ENCODE measurements around the gene ITGAX. TPM values are rescaled to one million over a fixed set of nuclear protein-coding genes. Genes with fewer than 3 reads are reported as not detected.

Gene ITGAX
- total and polyA plus RNA-seq, 2 experiments from 2014 or later = not detected

DNA sequence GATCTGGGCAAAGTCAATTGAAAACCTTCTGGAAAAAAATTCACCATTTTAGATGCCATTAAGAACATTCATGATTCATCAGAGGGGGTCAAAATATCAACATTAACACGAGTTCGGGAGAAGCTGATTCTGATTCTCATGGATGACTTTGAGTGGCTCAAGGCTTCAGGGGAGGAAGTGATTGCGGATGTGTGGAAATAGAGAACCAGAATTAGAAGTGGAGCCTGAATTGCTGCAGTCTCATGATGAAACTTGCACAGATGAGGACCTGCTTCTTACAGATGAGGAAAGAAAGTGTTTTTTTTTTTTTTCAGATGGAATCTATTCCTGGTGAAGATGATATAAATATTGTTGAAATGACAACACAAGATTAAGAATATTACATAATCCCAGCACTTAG is 12.9 kb downstream of the ITGAX start:
- Histone ChIP-seq H4K20me1 (replicated peaks; ENCODE audit: insufficient read depth) (no peaks in the 10 kb centered on the region; the same call in 1 of the 2 replicates), H3K9me2 (ENCODE audit: insufficient read depth) (no peaks in the 10 kb centered on the region), H3K27ac (ENCODE audit: low read depth) (no peak overlapping the region), H3K4me2 (no peak overlapping the region), H3K27me3 (ENCODE audit: insufficient read depth) (no peaks in the 10 kb centered on the region), H2AFZ (no peak overlapping the region), H3K36me3 (ENCODE audit: insufficient read depth) (no peaks in the 10 kb centered on the region), H3K4me3 (no peak overlapping the region), H3K4me1 (ENCODE audit: insufficient read depth) (no peaks in the 10 kb centered on the region), H3F3A (replicated peaks; ENCODE audit: low read depth) (no peaks in the 10 kb centered on the region), H3K79me2 (replicated peaks; ENCODE audit: insufficient read depth) (no peaks in the 10 kb centered on the region)
- H3K9me3 Mint-ChIP-seq = peaks cover 13% of the 10 kb centered on the region
- H3K27me3 Mint-ChIP-seq (ENCODE audit: insufficient read depth, low read depth, poor library complexity) = peaks cover 11% of the 10 kb centered on the region
- H3K4me3 Mint-ChIP-seq = no peak overlapping the region
- DNase-seq (ENCODE audit: low spot score) (no peak), ATAC-seq (no peak)
- TF ChIP-seq, protein P1, sequence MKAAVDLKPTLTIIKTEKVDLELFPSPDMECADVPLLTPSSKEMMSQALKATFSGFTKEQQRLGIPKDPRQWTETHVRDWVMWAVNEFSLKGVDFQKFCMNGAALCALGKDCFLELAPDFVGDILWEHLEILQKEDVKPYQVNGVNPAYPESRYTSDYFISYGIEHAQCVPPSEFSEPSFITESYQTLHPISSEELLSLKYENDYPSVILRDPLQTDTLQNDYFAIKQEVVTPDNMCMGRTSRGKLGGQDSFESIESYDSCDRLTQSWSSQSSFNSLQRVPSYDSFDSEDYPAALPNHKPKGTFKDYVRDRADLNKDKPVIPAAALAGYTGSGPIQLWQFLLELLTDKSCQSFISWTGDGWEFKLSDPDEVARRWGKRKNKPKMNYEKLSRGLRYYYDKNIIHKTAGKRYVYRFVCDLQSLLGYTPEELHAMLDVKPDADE (IDR thresholded peaks at IDR 0.05) = no peak
- TF ChIP-seq POLR2AphosphoS5 (IDR thresholded peaks at IDR 0.05; ENCODE audit: low read depth) (no peak), ZNF331 (CRISPR knock-in tag; IDR thresholded peaks at IDR 0.05; ENCODE audit: low read depth) (no peak), ZNF114 (CRISPR knock-in tag; IDR thresholded peaks at IDR 0.05) (no peak), CREB1 (CRISPR knock-in tag; IDR thresholded peaks at IDR 0.05; ENCODE audit: low read depth) (no peak), EZH2 (IDR thresholded peaks at IDR 0.05; ENCODE audit: low read depth, unreplicated experiment) (no peak), EZH2phosphoT487 (IDR thresholded peaks at IDR 0.05; ENCODE audit: unreplicated experiment) (no peak), NANOG (IDR thresholded peaks at IDR 0.05; ENCODE audit: borderline replicate concordance) (no peak), STAT1 (IDR thresholded peaks at IDR 0.05; ENCODE audit: unreplicated experiment) (no peak), JUNB (IDR thresholded peaks at IDR 0.05; ENCODE audit: unreplicated experiment) (no peak)
- TF ChIP-seq, protein P2, sequence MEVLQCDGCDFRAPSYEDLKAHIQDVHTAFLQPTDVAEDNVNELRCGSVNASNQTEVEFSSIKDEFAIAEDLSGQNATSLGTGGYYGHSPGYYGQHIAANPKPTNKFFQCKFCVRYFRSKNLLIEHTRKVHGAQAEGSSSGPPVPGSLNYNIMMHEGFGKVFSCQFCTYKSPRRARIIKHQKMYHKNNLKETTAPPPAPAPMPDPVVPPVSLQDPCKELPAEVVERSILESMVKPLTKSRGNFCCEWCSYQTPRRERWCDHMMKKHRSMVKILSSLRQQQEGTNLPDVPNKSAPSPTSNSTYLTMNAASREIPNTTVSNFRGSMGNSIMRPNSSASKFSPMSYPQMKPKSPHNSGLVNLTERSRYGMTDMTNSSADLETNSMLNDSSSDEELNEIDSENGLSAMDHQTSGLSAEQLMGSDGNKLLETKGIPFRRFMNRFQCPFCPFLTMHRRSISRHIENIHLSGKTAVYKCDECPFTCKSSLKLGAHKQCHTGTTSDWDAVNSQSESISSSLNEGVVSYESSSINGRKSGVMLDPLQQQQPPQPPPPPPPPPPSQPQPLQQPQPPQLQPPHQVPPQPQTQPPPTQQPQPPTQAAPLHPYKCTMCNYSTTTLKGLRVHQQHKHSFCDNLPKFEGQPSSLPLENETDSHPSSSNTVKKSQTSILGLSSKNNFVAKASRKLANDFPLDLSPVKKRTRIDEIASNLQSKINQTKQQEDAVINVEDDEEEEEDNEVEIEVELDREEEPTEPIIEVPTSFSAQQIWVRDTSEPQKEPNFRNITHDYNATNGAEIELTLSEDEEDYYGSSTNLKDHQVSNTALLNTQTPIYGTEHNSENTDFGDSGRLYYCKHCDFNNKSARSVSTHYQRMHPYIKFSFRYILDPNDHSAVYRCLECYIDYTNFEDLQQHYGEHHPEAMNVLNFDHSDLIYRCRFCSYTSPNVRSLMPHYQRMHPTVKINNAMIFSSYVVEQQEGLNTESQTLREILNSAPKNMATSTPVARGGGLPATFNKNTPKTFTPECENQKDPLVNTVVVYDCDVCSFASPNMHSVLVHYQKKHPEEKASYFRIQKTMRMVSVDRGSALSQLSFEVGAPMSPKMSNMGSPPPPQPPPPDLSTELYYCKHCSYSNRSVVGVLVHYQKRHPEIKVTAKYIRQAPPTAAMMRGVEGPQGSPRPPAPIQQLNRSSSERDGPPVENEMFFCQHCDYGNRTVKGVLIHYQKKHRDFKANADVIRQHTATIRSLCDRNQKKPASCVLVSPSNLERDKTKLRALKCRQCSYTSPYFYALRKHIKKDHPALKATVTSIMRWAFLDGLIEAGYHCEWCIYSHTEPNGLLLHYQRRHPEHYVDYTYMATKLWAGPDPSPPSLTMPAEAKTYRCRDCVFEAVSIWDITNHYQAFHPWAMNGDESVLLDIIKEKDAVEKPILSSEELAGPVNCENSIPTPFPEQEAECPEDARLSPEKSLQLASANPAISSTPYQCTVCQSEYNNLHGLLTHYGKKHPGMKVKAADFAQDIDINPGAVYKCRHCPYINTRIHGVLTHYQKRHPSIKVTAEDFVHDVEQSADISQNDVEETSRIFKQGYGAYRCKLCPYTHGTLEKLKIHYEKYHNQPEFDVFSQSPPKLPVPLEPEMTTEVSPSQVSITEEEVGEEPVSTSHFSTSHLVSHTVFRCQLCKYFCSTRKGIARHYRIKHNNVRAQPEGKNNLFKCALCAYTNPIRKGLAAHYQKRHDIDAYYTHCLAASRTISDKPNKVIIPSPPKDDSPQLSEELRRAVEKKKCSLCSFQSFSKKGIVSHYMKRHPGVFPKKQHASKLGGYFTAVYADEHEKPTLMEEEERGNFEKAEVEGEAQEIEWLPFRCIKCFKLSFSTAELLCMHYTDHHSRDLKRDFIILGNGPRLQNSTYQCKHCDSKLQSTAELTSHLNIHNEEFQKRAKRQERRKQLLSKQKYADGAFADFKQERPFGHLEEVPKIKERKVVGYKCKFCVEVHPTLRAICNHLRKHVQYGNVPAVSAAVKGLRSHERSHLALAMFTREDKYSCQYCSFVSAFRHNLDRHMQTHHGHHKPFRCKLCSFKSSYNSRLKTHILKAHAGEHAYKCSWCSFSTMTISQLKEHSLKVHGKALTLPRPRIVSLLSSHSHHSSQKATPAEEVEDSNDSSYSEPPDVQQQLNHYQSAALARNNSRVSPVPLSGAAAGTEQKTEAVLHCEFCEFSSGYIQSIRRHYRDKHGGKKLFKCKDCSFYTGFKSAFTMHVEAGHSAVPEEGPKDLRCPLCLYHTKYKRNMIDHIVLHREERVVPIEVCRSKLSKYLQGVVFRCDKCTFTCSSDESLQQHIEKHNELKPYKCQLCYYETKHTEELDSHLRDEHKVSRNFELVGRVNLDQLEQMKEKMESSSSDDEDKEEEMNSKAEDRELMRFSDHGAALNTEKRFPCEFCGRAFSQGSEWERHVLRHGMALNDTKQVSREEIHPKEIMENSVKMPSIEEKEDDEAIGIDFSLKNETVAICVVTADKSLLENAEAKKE (CRISPR knock-in tag; IDR thresholded peaks at IDR 0.05) = no peak
- TF ChIP-seq, protein P3, sequence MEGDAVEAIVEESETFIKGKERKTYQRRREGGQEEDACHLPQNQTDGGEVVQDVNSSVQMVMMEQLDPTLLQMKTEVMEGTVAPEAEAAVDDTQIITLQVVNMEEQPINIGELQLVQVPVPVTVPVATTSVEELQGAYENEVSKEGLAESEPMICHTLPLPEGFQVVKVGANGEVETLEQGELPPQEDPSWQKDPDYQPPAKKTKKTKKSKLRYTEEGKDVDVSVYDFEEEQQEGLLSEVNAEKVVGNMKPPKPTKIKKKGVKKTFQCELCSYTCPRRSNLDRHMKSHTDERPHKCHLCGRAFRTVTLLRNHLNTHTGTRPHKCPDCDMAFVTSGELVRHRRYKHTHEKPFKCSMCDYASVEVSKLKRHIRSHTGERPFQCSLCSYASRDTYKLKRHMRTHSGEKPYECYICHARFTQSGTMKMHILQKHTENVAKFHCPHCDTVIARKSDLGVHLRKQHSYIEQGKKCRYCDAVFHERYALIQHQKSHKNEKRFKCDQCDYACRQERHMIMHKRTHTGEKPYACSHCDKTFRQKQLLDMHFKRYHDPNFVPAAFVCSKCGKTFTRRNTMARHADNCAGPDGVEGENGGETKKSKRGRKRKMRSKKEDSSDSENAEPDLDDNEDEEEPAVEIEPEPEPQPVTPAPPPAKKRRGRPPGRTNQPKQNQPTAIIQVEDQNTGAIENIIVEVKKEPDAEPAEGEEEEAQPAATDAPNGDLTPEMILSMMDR (conservative IDR thresholded peaks at IDR 0.05; ENCODE audit: low read depth in 2 of 2) = no peak
- TF ChIP-seq, protein P4, sequence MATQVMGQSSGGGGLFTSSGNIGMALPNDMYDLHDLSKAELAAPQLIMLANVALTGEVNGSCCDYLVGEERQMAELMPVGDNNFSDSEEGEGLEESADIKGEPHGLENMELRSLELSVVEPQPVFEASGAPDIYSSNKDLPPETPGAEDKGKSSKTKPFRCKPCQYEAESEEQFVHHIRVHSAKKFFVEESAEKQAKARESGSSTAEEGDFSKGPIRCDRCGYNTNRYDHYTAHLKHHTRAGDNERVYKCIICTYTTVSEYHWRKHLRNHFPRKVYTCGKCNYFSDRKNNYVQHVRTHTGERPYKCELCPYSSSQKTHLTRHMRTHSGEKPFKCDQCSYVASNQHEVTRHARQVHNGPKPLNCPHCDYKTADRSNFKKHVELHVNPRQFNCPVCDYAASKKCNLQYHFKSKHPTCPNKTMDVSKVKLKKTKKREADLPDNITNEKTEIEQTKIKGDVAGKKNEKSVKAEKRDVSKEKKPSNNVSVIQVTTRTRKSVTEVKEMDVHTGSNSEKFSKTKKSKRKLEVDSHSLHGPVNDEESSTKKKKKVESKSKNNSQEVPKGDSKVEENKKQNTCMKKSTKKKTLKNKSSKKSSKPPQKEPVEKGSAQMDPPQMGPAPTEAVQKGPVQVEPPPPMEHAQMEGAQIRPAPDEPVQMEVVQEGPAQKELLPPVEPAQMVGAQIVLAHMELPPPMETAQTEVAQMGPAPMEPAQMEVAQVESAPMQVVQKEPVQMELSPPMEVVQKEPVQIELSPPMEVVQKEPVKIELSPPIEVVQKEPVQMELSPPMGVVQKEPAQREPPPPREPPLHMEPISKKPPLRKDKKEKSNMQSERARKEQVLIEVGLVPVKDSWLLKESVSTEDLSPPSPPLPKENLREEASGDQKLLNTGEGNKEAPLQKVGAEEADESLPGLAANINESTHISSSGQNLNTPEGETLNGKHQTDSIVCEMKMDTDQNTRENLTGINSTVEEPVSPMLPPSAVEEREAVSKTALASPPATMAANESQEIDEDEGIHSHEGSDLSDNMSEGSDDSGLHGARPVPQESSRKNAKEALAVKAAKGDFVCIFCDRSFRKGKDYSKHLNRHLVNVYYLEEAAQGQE (IDR thresholded peaks at IDR 0.05; ENCODE audit: unreplicated experiment) = no peak
- H3K4me1 Mint-ChIP-seq = no peaks in the 10 kb centered on the region
- no peak overlapping the region for H3K27ac Mint-ChIP-seq
- no peaks in the 10 kb centered on the region; the same call in 2 of the 3 replicates for H3K36me3 Mint-ChIP-seq (ENCODE audit: low read depth)

Measured in GM23338 (cell line).